Activated T-cell treated with anti-CD3 and anti-CD28 coated beads, Interleukin-2, amount 50 U/mL, for 24 hours (primary cell): ENCODE measurements around the gene GRIFIN.
"Not testable (repeated sequence)": the region's sequence is repeated elsewhere in the genome, so short reads cannot be mapped to it uniquely, and the experiment has no call there.

ENCODE experiments used
- DNase-seq: peaks from one replicate; pipeline ENCODE4 v3.0.0-alpha.2; 2020
- H3K27ac Mint-ChIP-seq: 2 replicates; pipeline ENCODE4 v1.8.0; 2020; ENCODE audit warnings: mild to moderate bottlenecking, mixed read lengths
- H3K27me3 Mint-ChIP-seq: 2 replicates; pipeline ENCODE4 v1.8.0; 2020; ENCODE audit warnings: mixed read lengths
- H3K36me3 Mint-ChIP-seq: 2 replicates; pipeline ENCODE4 v1.8.0; 2020; ENCODE audit warnings: low read depth, mixed read lengths
- H3K4me1 Mint-ChIP-seq: 2 replicates; pipeline ENCODE4 v1.8.0; 2020; ENCODE audit warnings: low read depth, mixed read lengths
- H3K4me3 Mint-ChIP-seq: 2 replicates; pipeline ENCODE4 v1.8.0; 2020; ENCODE audit warnings: mild to moderate bottlenecking, moderate library complexity, mixed read lengths
- H3K9me3 Mint-ChIP-seq: 2 replicates; pipeline ENCODE4 v1.8.0; 2020; ENCODE audit warnings: mixed read lengths

The GRIFIN gene

DNA sequence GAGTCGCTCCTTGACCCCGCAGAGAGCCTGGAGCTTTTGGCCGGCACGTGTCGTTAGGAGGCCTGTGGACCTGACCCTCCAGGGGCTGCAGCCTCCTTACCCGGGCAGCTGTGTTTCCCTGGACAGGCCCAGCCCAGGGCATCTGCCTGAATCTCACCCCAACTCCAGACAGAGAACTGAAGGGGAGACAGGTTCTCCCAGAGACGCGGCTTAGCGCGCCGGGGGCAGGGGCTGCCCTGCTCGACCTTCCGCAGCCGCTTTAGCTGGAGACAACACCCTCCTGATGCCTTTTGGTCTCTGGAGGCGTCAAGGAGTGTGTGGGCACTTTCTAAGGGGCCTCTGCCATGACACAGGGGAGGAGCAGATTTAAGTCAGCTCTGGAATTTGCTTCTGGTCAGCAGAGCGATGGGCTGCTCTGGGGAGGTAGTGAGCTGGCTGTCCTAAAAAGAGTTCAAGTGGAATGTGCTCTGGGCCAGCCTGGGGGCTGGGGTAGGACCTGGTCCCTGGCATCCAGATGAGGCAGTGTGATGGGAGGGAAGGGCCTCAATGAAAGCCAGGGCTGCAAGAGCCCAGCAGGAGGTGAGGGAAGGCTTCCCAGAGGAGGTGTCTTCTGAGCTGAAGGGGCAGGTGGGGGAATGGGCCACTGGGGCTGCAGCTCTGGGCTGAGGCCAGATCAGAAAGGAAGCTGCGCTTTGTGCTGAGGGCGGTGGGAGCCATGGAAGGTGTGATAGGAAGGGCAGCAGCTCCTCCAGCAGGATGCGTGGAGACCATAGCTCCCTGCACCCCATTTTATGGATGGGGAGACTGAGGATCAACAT lies 5.8 kb downstream of the GRIFIN start:
- Mint-ChIP-seq H3K27ac (no peak overlapping the region), H3K27me3 (peaks cover 17% of the 10 kb centered on the region), H3K9me3 (no peaks in the 10 kb centered on the region), H3K36me3 (no peaks in the 10 kb centered on the region), H3K4me3 (no peak overlapping the region), H3K4me1 (peaks cover 3% of the 10 kb centered on the region)
- DNase-seq, result no peak

DNA sequence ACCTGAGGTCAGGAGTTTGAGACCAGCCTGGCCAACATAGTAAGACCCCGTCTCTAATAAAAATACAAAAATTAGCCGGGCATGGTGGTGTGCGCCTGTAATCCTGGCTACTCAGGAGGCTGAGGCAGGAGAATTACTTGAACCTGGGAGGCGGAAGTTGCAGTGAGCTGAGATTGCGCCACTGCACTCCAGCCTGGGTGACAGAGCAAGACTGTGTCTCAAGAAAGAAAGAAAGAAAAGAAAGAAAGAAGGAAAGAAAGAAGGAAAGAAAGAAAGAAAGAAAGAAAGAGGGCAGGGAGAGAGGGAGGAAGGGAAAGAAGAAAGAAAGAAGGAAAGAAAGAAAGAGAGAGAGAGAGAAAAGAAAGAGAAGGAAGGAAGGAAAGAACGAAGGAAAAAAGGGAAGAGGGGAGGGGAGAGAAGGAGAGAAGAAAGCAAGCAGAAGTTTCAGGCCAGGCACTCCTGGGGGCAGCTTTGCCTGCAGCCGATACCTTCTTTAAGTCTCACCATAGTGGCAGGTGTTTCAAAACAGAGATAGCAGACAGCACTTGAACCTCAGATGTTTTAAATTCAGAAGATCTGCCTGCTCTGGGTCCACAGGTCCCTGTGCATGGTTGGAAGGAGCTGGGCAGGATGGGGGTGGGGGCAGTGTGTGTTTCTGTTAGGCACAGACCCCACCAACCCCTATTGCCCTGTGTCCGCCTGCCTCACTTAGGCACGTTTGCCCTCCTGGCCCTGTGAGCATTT lies 6.6 kb downstream of the GRIFIN start:
- H3K27ac Mint-ChIP-seq, H3K4me3 Mint-ChIP-seq, DNase-seq, H3K36me3 Mint-ChIP-seq, H3K9me3 Mint-ChIP-seq, H3K4me1 Mint-ChIP-seq: not testable (repeated sequence)
- peaks cover 17% of the 10 kb centered on the region for H3K27me3 Mint-ChIP-seq

DNA sequence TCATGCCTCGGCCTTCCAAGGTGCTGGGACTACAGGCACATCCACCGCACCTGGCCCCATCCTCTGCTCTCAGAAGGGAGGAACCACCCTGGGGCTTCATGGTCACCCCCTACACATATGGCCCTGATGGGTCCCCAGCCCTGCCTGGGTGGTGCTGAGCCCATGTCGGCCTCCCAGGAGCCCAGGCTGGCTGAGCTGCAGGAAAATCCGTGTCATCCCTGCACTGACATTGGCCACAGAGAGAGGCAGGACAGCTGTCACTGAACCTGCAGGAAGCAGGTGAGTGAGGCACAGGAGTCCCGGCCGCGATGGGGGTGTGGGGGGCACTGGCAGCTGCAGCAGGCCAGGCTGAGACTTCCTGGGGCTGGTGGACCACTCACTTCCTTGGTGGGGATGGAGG lies 8.0 kb downstream of the GRIFIN start:
- H3K27ac Mint-ChIP-seq, result no peak overlapping the region
- H3K36me3 Mint-ChIP-seq, result no peaks in the 10 kb centered on the region
- peaks cover 3% of the 10 kb centered on the region for H3K4me1 Mint-ChIP-seq
- H3K4me3 Mint-ChIP-seq, result no peak overlapping the region
- DNase-seq, result no peak
- peaks cover 17% of the 10 kb centered on the region for H3K27me3 Mint-ChIP-seq
- no peaks in the 10 kb centered on the region for H3K9me3 Mint-ChIP-seq

DNA sequence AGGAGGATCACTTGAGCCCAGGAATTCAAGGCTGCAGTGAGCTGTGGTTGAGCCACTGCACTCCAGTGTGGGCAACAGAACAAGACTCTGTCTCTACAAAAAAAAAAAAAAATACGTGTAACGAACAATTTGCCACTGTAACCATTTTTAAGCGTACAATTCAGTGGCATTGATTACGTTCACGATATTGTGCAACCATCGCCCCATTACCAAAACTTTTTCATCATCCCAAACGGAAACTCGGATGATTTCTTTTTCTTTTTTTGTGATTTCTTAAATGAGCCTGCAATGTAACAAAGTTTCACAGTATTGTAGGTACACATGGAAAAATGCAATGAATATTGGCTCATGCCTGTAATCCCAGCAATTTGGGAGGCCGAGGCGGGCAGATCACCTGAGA lies 9.5 kb downstream of the GRIFIN start:
- no peak for DNase-seq
- Mint-ChIP-seq H3K4me1 (peaks cover 3% of the 10 kb centered on the region), H3K27me3 (peaks cover 17% of the 10 kb centered on the region), H3K27ac (no peak overlapping the region), H3K36me3 (no peaks in the 10 kb centered on the region), H3K4me3 (no peak overlapping the region), H3K9me3 (no peaks in the 10 kb centered on the region)

DNA sequence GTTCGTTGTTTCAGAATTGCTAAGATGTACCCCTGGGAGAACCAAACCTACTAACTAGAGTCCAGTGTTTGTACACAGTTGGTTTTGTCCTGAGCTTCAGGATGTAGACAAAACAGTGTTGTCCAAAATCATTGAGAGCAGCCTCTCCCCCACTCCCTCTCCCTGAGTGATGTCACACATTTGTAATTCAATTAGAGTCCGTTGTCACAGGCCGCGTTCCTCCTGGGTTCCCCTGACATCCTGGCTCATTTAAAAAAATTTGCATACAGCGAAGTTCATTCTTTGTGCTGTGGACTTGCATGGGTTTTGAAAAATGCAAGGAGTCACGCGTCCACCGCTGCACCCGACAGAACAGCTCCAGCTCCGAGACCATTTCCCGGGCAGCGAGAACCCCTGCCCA lies 10.3 kb downstream of the GRIFIN start:
- Mint-ChIP-seq H3K27ac (no peak overlapping the region), H3K9me3 (no peaks in the 10 kb centered on the region), H3K36me3 (no peaks in the 10 kb centered on the region), H3K27me3 (peaks cover 16% of the 10 kb centered on the region), H3K4me3 (no peak overlapping the region), H3K4me1 (peaks cover 3% of the 10 kb centered on the region)
- no peak for DNase-seq

DNA sequence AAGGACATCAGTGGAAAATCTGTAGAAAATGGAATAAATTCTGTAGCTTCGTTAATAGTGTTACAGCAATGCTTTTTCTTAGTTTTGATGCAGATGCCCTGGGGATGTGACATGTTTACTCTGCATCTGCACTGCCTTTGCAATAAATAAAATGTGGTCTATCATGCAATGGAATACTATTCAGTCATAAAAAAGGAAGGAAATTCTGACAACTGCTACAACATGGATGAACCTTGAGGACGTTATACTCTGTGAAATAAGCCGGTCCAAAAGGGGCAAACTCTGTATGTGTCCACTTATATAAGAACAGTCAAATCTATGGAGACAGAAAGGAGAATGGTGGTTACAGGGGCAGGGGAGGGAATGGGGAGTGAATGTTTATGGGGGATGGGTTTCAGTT lies 13.5 kb downstream of the GRIFIN start:
- Mint-ChIP-seq H3K9me3 (no peaks in the 10 kb centered on the region), H3K4me1 (peaks cover 4% of the 10 kb centered on the region), H3K36me3 (no peaks in the 10 kb centered on the region), H3K27me3 (no peaks in the 10 kb centered on the region), H3K4me3 (no peak overlapping the region), H3K27ac (no peak overlapping the region)
- DNase-seq, result no peak

DNA sequence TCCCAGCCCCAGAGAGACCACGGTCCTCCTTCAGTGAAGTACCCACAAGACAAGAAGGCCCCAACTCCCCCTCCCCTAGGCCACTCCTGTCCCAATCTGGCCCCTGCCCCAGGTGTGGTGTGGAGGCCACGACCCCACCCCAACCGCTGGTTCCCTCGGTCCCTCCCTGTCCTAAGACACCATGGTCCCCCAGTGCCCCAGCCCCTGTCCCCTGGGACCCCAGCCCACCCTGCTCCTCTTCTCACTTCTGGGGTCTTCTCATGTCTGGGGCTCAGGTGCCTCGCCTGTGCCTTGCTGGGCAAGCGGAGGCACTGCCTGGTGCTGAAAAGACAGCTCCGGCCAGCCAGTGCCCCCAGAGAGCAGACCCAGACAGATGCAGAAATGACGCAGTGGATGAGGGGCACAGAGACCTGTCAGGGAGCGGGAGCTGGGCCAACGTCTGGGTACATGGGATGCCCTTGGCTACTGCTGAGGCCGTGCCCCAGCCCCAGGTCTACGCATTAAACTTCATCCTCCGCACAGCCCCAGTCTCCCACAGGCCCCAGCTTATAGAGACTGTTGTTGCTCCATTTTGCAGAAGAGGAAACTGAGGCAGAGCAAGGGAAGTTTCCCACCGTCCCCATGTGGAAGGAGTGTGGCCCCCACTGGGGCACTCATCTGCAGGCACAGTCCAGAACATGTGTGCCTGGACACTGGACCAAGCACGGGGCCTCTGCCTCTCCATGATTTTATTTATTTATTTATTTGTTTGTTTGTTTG lies 14.8 kb downstream of the GRIFIN start:
- H3K27ac Mint-ChIP-seq, result no peak overlapping the region
- H3K27me3 Mint-ChIP-seq, result no peaks in the 10 kb centered on the region
- peaks cover 4% of the 10 kb centered on the region for H3K4me1 Mint-ChIP-seq
- no peak overlapping the region for H3K4me3 Mint-ChIP-seq
- H3K9me3 Mint-ChIP-seq, result no peaks in the 10 kb centered on the region
- no peaks in the 10 kb centered on the region for H3K36me3 Mint-ChIP-seq
- DNase-seq, result no peak

DNA sequence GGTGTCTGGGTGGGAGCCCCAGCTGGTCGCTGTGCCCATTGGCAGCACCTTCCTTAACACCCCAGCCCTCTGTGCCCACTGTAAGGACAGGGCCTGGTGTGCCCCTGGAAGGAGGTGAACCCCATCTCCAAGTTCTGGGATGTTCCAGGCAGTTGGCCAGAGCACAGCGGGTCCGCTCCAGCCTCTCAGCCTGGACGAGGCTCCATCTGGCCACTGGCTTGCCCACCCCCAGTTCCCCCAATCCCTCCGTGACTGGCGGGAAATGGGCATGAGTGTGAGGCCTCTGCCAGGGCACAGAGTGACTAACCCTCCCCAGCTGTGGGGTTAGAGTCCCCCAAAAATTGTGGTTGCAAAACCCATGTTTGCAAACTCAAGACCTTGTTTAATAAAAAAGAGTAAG lies 15.6 kb downstream of the GRIFIN start:
- Mint-ChIP-seq H3K27me3 (no peaks in the 10 kb centered on the region), H3K4me1 (peaks cover 4% of the 10 kb centered on the region), H3K4me3 (no peak overlapping the region), H3K9me3 (no peaks in the 10 kb centered on the region), H3K27ac (no peak overlapping the region), H3K36me3 (no peaks in the 10 kb centered on the region)
- DNase-seq, result no peak

DNA sequence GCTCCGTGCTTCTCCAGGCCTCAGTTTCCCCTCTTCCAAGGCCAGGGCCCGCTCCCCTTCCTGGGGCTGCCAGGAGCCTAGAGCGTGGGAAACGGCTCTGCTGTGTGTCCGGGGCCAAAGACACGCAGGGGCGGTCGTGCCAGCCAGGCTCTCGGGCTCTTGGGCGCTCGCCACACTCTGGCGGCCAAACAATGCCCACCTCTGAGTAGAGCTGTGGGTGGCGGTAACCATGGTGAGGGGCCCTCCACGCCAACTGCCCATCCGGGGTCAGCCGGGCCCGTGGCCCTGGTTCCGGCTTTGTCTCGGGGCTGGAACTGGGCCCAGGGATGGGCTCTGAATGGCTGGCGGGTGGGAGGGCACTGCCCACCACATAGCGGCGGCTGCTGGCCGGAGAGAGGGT lies 16.0 kb downstream of the GRIFIN start:
- no peak for DNase-seq
- no peak overlapping the region for H3K27ac Mint-ChIP-seq
- peaks cover 4% of the 10 kb centered on the region for H3K4me1 Mint-ChIP-seq
- no peaks in the 10 kb centered on the region for H3K9me3 Mint-ChIP-seq
- H3K36me3 Mint-ChIP-seq, result no peaks in the 10 kb centered on the region
- no peaks in the 10 kb centered on the region for H3K27me3 Mint-ChIP-seq
- no peak overlapping the region for H3K4me3 Mint-ChIP-seq

DNA sequence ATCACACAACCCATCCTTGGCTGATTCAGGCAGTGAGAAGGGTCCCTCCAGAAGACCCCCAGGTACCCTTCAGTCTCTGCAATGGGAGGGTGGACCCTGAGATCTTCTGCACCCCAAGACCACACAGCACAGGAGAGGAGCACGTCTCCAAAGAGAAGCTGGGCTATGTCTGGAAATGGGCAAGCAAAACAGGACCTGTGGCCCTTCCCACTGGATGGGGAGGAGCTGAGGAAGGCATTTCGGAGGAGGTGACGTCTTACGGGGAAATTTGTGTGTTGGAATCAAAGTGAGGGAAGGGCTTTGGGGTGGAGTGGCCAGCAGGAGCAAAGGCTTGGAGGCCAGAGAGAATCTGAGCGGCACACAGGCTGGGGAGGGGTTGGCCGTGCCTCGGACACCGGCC lies 16.5 kb downstream of the GRIFIN start:
- H3K36me3 Mint-ChIP-seq, result no peaks in the 10 kb centered on the region
- peaks cover 4% of the 10 kb centered on the region for H3K4me1 Mint-ChIP-seq
- no peak overlapping the region for H3K4me3 Mint-ChIP-seq
- H3K27ac Mint-ChIP-seq, result no peak overlapping the region
- no peak for DNase-seq
- H3K9me3 Mint-ChIP-seq, result no peaks in the 10 kb centered on the region
- no peaks in the 10 kb centered on the region for H3K27me3 Mint-ChIP-seq

DNA sequence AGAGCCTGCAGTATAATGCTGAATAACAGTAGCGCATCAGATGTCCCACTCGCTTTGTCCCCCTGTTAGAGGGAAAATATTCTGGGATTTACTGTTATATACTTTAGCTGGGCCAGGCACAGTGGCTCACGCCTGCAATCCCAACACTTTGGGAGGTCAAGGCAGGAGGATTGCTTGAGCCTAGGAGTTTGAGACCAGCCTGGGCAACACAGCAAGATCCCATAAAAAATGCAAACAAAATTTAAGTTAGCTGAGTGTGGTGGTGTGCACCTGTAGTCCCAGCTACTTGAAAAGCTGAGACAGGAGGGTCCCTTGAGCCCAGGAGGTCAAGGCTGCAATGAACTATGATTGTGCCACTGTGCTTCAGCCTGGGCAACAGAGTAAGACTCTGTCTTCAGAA lies 22.3 kb downstream of the GRIFIN start:
- not testable (repeated sequence) for H3K4me3 Mint-ChIP-seq, H3K9me3 Mint-ChIP-seq, H3K27ac Mint-ChIP-seq, DNase-seq, H3K36me3 Mint-ChIP-seq, H3K27me3 Mint-ChIP-seq
- peaks cover 11% of the 10 kb centered on the region for H3K4me1 Mint-ChIP-seq

DNA sequence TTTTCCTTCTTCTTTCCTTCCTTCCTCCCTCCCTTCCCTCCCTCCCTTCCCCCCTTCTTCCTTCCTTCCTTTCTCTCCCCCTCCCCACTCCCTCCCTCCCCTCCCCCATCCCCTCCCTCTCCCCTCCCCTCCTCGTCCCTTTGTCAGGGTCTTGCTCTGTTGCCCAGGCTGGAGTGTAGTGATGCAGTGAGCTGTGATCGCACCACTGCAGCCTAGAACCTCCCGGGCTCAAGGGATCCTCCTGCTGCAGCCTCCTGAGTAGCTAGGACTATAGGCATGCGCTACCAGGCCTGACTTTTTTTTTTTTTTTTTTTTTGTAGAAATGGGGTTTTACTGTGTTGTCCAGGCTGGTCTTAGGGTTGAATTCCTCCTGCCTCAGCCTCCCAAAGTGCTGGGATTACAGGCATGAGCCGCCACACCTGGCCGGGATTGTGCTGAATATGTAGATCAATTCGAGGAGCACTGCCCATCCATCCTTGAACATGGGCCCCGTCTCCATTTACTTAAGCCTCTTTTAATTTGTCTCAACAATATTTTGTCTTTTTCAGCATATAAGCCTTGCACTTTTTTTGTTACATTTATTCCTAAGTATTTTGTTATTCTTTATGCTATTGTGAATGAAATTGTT lies 23.4 kb downstream of the GRIFIN start:
- no peak overlapping the region for H3K27ac Mint-ChIP-seq
- H3K36me3 Mint-ChIP-seq, result no peaks in the 10 kb centered on the region
- no peak overlapping the region for H3K4me3 Mint-ChIP-seq
- H3K9me3 Mint-ChIP-seq, result no peaks in the 10 kb centered on the region
- H3K27me3 Mint-ChIP-seq, result no peaks in the 10 kb centered on the region
- H3K4me1 Mint-ChIP-seq, result peaks cover 7% of the 10 kb centered on the region
- no peak for DNase-seq

DNA sequence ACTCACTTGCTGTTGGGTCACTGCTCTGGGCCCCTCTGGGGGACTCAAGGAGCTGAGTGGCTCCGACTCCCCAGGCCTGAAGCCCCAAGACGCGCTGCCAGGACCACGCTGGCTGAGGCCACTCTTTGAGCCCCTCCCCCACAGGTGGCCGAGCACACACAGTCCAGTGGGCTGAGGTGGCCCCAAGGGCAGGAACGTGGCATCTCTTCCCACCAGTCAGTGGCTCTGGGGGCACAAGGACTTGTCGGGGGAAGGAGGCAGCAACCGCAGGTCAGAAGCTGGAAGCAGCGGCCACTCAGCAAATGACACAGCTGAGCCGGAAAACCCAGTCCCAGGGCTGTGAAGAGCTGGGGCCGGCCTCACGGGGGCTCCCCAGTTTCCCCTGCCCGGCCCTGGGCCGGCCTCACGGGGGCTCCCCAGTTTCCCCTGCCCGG lies 24.1 kb downstream of the GRIFIN start:
- H3K4me1 Mint-ChIP-seq, result peaks cover 7% of the 10 kb centered on the region
- DNase-seq, result peak; percentile 42
- no peaks in the 10 kb centered on the region for H3K27me3 Mint-ChIP-seq
- H3K4me3 Mint-ChIP-seq, result peak overlapping the region; percentile 57
- no peak overlapping the region for H3K27ac Mint-ChIP-seq
- no peaks in the 10 kb centered on the region for H3K9me3 Mint-ChIP-seq
- no peaks in the 10 kb centered on the region for H3K36me3 Mint-ChIP-seq

DNA sequence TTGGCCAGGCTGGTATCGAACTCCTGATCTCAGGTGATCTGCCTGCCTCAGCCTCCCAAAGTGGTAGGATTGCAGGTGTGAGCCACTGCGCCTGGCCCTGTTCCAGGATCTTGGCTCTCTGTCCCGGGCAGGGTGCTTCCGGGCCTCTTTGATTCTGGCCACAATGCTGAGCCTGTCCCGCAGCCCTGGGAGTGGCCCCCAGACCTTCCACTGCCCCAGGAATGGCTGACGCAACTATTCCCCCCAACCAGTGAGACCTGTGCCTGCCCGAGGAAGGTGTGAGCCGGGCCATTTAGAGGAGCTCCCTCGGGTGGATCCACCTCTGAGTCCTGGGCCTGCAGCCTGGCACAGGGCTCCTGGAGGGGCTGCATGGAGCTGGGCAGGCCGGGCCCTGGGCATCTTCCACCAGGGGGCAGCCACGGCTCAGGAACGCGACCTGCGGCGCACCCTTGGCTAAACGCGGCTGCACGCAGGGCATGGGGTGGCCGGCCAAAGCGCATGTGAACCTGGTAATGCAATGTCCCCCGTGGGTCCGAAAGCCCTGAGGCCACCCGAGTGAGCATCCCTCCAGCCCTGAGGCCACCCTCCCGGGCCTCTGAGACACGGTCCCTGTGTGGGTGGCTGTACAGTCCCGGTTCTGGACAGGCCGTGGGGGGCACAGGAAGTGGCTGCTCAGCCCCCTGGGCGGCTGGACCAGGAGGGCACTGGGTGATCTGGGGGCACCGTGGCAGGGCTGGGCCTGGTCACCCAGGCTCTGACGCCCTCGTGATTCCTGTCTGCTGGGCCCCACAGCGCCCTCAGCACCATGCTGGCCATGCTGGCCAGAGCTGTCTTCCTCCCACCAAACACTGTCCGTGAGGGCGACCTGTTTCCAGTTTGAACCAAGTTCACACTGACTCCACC lies 24.8 kb downstream of the GRIFIN start:
- peak; percentile 90 for DNase-seq
- Mint-ChIP-seq H3K4me3 (peak overlapping the region; percentile 57), H3K27ac (no peak overlapping the region), H3K4me1 (peaks cover 7% of the 10 kb centered on the region), H3K36me3 (no peaks in the 10 kb centered on the region), H3K27me3 (no peaks in the 10 kb centered on the region), H3K9me3 (no peaks in the 10 kb centered on the region)
